ENCODE results near the gene GDPD5.

GDPD5 gene

DNA sequence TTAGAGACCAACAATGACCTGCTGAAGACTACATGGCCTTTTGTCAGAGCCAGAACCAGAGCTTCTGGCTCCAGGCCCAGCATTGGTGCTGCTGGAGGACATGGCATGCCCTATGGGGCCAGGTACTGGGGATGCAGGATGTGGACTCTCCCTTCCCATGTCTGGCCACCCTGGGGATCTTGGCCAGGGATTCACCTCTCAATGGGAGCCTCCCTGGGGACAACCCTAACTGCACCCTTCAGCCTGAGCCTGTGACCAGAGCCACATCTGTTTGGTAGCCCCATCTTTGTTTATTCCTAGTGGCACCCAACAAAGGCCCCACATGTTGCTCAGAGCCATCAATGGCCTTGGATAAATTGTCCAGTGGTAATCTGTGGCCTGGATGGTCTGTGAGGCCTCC, 98.6 kb downstream of the GDPD5 start:
- Histone ChIP-seq H3K36me3 (ENCODE audit: insufficient read depth, insufficient read length, low read length) (peaks cover 14% of the 10 kb centered on the region), H3K4me3 (ENCODE audit: insufficient read length, low read depth) (no peak overlapping the region), H3K9me3 (ENCODE audit: insufficient read depth, low read length) (peaks cover 17% of the 10 kb centered on the region), H3K9ac (ENCODE audit: insufficient read length, low read depth) (no peak overlapping the region), H3K27me3 (ENCODE audit: insufficient read depth, insufficient read length) (peaks cover 40% of the 10 kb centered on the region), H3K4me1 (ENCODE audit: insufficient read depth, insufficient read length) (peaks cover 8% of the 10 kb centered on the region)
- TF ChIP-seq ZNF274 (IDR thresholded peaks at IDR 0.05; ENCODE audit: low read depth, low read length) = no peak
- no peak for TF ChIP-seq YY1 (IDR thresholded peaks at IDR 0.05; ENCODE audit: insufficient read depth, insufficient read length)
- TF ChIP-seq SUZ12 (IDR thresholded peaks at IDR 0.05; ENCODE audit: extremely low read depth, insufficient read depth, insufficient read length) = no peak
- no peak for DNase-seq (ENCODE audit: low read depth, low spot score)

DNA sequence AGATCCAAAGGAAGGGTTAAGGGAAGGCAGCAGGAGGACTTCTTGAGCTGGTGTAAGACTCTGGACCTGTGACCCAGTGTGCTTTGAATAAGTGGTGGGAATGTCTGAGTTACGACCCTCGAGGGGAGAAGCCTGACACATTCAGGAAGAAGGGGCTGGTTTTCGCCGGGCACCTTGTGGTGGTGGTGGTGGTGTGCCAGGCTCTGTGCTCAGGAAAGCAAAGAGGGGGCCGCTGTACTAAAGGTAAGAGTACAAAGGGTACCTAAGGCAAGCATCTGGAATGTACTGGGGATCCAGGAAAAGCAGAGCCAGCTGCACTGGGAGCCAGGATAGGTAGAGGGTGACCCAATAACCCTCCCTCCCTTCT, 99.0 kb downstream of the GDPD5 start:
- Histone ChIP-seq H3K36me3 (ENCODE audit: insufficient read depth, insufficient read length, low read length) (peaks cover 19% of the 10 kb centered on the region), H3K27me3 (ENCODE audit: insufficient read depth, insufficient read length) (peaks cover 35% of the 10 kb centered on the region), H3K9ac (ENCODE audit: insufficient read length, low read depth) (no peak overlapping the region), H3K4me3 (ENCODE audit: insufficient read length, low read depth) (no peak overlapping the region), H3K4me1 (ENCODE audit: insufficient read depth, insufficient read length) (peaks cover 4% of the 10 kb centered on the region), H3K9me3 (ENCODE audit: insufficient read depth, low read length) (peaks cover 17% of the 10 kb centered on the region)
- no peak for DNase-seq (ENCODE audit: low read depth, low spot score)
- TF ChIP-seq YY1 (IDR thresholded peaks at IDR 0.05; ENCODE audit: insufficient read depth, insufficient read length) (no peak), ZNF274 (IDR thresholded peaks at IDR 0.05; ENCODE audit: low read depth, low read length) (no peak), SUZ12 (IDR thresholded peaks at IDR 0.05; ENCODE audit: extremely low read depth, insufficient read depth, insufficient read length) (no peak)

GRCh38 chr11:75425422-75425821, 100.3 kb downstream of the GDPD5 start:
- Histone ChIP-seq H3K4me3 (ENCODE audit: insufficient read length, low read depth) (no peak overlapping the region), H3K36me3 (ENCODE audit: insufficient read depth, insufficient read length, low read length) (peaks cover 19% of the 10 kb centered on the region), H3K27me3 (ENCODE audit: insufficient read depth, insufficient read length) (peaks cover 22% of the 10 kb centered on the region), H3K4me1 (ENCODE audit: insufficient read depth, insufficient read length) (peaks cover 2% of the 10 kb centered on the region), H3K9ac (ENCODE audit: insufficient read length, low read depth) (no peak overlapping the region), H3K9me3 (ENCODE audit: insufficient read depth, low read length) (peaks cover 17% of the 10 kb centered on the region)
- DNase-seq (ENCODE audit: low read depth, low spot score) = no peak
- TF ChIP-seq ZNF274 (IDR thresholded peaks at IDR 0.05; ENCODE audit: low read depth, low read length) (no peak), SUZ12 (IDR thresholded peaks at IDR 0.05; ENCODE audit: extremely low read depth, insufficient read depth, insufficient read length) (no peak), YY1 (IDR thresholded peaks at IDR 0.05; ENCODE audit: insufficient read depth, insufficient read length) (no peak)

DNA sequence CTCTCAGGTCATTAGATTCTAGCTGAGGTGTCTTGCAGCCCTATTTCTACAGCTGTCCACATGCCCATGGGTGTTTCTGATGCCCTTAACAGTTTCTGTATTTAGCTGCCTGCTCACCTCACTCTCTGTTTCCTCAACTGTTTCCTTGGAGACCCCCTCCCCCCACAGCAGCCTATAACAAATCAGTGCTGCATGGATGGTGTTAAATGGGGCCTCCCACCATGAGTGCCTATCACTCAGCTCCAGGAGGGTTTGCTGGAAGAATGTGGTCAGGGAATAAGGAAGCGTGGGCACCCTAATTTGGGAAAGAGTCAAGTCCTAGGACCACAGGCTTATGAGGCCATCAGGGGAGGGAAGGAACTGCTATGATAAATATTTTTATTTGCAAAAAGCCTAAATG, 101.3 kb downstream of the GDPD5 start:
- peaks cover 13% of the 10 kb centered on the region for H3K9me3 ChIP-seq (ENCODE audit: insufficient read depth, low read length)
- H3K4me1 ChIP-seq (ENCODE audit: insufficient read depth, insufficient read length) = peaks cover 2% of the 10 kb centered on the region
- H3K4me3 ChIP-seq (ENCODE audit: insufficient read length, low read depth) = no peak overlapping the region
- no peak for DNase-seq (ENCODE audit: low read depth, low spot score)
- H3K9ac ChIP-seq (ENCODE audit: insufficient read length, low read depth) = no peak overlapping the region
- H3K27me3 ChIP-seq (ENCODE audit: insufficient read depth, insufficient read length) = peaks cover 12% of the 10 kb centered on the region
- TF ChIP-seq ZNF274 (IDR thresholded peaks at IDR 0.05; ENCODE audit: low read depth, low read length) (no peak), SUZ12 (IDR thresholded peaks at IDR 0.05; ENCODE audit: extremely low read depth, insufficient read depth, insufficient read length) (no peak), YY1 (IDR thresholded peaks at IDR 0.05; ENCODE audit: insufficient read depth, insufficient read length) (no peak)
- peaks cover 19% of the 10 kb centered on the region for H3K36me3 ChIP-seq (ENCODE audit: insufficient read depth, insufficient read length, low read length)

- Histone ChIP-seq H3K9me3 (ENCODE audit: insufficient read depth, low read length) (peaks cover 7% of the 10 kb centered on the region), H3K27me3 (ENCODE audit: insufficient read depth, insufficient read length) (peaks cover 5% of the 10 kb centered on the region), H3K4me3 (ENCODE audit: insufficient read length, low read depth) (no peak overlapping the region), H3K9ac (ENCODE audit: insufficient read length, low read depth) (no peak overlapping the region), H3K36me3 (ENCODE audit: insufficient read depth, insufficient read length, low read length) (peaks cover 19% of the 10 kb centered on the region), H3K4me1 (ENCODE audit: insufficient read depth, insufficient read length) (peaks cover 2% of the 10 kb centered on the region)
- no peak for DNase-seq (ENCODE audit: low read depth, low spot score)
- no peak for TF ChIP-seq SUZ12 (IDR thresholded peaks at IDR 0.05; ENCODE audit: extremely low read depth, insufficient read depth, insufficient read length)
- no peak for TF ChIP-seq ZNF274 (IDR thresholded peaks at IDR 0.05; ENCODE audit: low read depth, low read length)
- TF ChIP-seq YY1 (IDR thresholded peaks at IDR 0.05; ENCODE audit: insufficient read depth, insufficient read length) = no peak
Observed at GRCh38 chr11:75423721-75424120, 102.0 kb downstream of the GDPD5 start.

DNA sequence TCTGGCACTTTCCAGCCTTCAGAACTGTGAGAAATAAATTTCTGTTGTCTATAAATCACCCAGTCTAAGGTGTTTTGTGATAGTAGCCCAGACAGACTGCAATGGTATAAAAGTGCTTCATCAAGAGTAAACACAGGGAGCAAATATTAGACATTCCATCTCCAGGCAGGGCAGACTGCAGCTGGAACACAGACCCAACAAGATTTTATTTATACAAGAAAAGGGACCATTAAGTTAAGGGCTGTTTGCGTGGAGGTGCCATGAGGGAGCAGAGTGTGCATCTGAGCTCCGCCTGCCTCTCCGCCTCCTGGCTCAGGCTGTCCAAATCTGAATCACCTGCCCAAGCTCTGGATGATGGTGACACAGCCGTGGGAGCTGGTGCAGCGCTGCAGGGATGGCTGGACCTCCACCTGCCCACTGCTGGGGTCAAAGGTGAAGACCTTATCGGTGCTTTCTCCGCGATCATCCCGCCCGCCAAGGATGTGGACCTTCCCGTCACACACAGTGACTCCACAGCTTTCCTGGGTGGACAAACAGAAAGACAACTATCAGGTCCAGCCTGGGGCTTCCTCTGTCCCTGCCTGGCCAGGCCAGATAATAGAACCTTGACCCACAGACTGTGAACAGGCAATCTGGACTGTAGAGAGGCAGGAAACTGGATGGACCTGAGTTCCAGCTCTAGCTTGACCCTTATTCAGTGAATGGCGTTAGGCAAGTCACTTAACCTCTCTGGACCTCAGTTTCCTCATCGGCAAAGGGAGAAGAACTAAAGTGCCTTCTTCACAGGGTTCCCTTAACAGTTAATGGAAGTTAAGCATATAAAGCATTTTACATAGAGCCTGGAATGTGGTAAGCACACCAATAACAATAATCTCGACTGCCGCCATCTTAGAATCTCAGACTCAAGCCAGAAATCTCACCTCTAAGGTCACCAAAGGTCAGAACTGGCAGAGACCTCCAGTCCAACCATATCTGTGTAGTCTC, 103.2 kb downstream of the GDPD5 start:
- peaks cover 2% of the 10 kb centered on the region for H3K4me1 ChIP-seq (ENCODE audit: insufficient read depth, insufficient read length)
- TF ChIP-seq ZNF274 (IDR thresholded peaks at IDR 0.05; ENCODE audit: low read depth, low read length) (no peak), YY1 (IDR thresholded peaks at IDR 0.05; ENCODE audit: insufficient read depth, insufficient read length) (no peak), SUZ12 (IDR thresholded peaks at IDR 0.05; ENCODE audit: extremely low read depth, insufficient read depth, insufficient read length) (no peak)

DNA sequence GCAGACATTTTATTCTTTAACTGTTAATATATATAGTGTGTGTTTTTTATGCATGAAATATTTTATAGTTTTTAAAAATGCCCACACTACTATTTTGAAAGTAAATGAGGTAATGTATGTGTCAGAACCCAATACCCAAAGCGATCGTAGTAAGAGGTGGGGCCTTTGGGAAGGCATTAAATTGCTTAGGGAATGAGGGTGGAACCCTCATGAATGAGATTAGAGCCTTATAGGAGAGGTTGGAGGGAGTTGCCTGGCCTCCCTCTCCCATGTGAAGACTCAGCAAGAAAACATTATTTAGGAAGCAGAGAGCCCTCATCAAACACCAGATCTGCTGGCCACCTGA, 103.9 kb downstream of the GDPD5 start:
- no peak overlapping the region for H3K4me3 ChIP-seq (ENCODE audit: insufficient read length, low read depth)
- no peak for DNase-seq (ENCODE audit: low read depth, low spot score)
- peaks cover 19% of the 10 kb centered on the region for H3K36me3 ChIP-seq (ENCODE audit: insufficient read depth, insufficient read length, low read length)
- no peak overlapping the region for H3K9ac ChIP-seq (ENCODE audit: insufficient read length, low read depth)
- no peak for TF ChIP-seq ZNF274 (IDR thresholded peaks at IDR 0.05; ENCODE audit: low read depth, low read length)
- peaks cover 2% of the 10 kb centered on the region for H3K4me1 ChIP-seq (ENCODE audit: insufficient read depth, insufficient read length)
- no peaks in the 10 kb centered on the region for H3K9me3 ChIP-seq (ENCODE audit: insufficient read depth, low read length)
- H3K27me3 ChIP-seq (ENCODE audit: insufficient read depth, insufficient read length) = no peaks in the 10 kb centered on the region

More for the DNA sequence above, 103.2 kb downstream of the GDPD5 start:
- Histone ChIP-seq H3K4me3 (ENCODE audit: insufficient read length, low read depth) (no peak overlapping the region), H3K9ac (ENCODE audit: insufficient read length, low read depth) (no peak overlapping the region), H3K27me3 (ENCODE audit: insufficient read depth, insufficient read length) (no peaks in the 10 kb centered on the region), H3K36me3 (ENCODE audit: insufficient read depth, insufficient read length, low read length) (peaks cover 19% of the 10 kb centered on the region), H3K9me3 (ENCODE audit: insufficient read depth, low read length) (no peaks in the 10 kb centered on the region)
- no peak for DNase-seq (ENCODE audit: low read depth, low spot score)

All from NT2/D1 (cell line).